Kidney glomerular epithelial cell (primary cell): Measurements from ENCODE around the gene SPDYE6.
A peak's percentile ranks its signal among the peaks of the same experiment; 100 is the strongest.
"Not testable (repeated sequence)": the region's sequence is repeated elsewhere in the genome, so short reads cannot be mapped to it uniquely, and the experiment has no call there.

ENCODE experiments used
- DNase-seq: peaks from one replicate; lab custom pipeline; 2025; lab: John Stamatoyannopoulos, UW

SPDYE6 gene

GRCh38 chr7:102363549-102364393 lies 7.5 kb upstream of the SPDYE6 start:
- DNase-seq = peak; percentile 97

GRCh38 chr7:102346983-102347382 lies 9.3 kb downstream of the SPDYE6 start:
- not testable (repeated sequence) for DNase-seq

DNA sequence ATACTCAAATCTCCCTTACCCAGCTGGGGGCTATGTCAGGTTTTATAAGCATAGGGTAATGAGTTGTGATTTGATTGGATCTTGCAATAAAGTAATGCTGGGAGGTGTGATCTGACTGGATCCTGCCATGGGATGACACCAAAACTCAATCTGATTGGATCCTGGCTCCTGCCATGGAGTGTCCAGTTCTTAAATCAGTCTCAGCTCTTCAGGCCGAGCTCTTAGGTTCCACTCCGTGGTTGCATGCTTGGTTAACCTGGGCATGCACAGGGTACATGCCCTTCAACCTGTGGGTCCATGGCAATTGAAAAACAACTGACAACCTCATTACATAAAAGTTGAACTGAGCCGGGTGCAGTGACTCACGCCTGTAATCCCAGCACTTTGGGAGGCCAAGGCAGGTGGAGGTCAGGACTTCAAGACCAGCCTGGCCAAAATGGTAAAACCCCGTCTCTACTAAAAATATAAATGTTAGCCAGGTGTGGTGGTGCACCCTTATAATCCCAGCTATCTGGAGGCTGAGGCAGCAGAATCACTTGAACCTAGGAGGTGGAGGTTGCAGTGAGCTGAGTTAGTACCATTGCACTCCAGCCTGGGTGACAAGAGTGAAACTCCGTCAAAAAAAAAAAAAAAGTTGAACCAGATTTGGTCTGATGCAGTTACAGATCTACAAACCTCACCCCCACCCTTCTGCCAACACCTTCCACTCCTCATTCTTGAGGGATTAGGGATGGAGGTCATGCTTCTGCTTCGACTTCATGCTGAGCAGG lies 15.5 kb downstream of the SPDYE6 start:
- not testable (repeated sequence) for DNase-seq

DNA sequence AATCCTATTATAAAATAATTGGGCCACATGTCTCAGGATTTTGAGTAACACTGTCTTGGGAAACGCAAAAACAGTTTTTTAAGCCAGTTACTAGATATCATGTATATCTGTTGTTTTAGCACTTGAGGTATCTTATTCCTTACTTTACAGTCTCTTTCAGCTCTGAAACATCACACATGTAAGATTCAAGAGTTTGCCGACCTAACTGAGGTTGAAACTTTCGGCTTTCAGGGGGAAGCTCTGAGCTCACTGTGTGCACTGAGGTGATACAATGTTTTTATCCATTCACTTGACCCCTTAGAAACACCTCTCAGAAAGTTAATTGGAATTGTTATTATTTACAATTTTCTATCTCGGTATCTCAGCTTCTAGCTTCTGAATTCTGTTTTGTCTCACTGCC lies 18.8 kb downstream of the SPDYE6 start:
- not testable (repeated sequence) for DNase-seq

GRCh38 chr7:102337002-102337401 lies 19.2 kb downstream of the SPDYE6 start:
- DNase-seq = not testable (repeated sequence)

GRCh38 chr7:102335574-102335973 lies 20.7 kb downstream of the SPDYE6 start:
- DNase-seq = not testable (repeated sequence)

GRCh38 chr7:102330666-102331460 lies 25.4 kb downstream of the SPDYE6 start:
- not testable (repeated sequence) for DNase-seq

GRCh38 chr7:102329366-102329765 lies 26.9 kb downstream of the SPDYE6 start:
- DNase-seq = not testable (repeated sequence)

GRCh38 chr7:102328863-102329262 lies 27.4 kb downstream of the SPDYE6 start:
- DNase-seq = not testable (repeated sequence)

DNA sequence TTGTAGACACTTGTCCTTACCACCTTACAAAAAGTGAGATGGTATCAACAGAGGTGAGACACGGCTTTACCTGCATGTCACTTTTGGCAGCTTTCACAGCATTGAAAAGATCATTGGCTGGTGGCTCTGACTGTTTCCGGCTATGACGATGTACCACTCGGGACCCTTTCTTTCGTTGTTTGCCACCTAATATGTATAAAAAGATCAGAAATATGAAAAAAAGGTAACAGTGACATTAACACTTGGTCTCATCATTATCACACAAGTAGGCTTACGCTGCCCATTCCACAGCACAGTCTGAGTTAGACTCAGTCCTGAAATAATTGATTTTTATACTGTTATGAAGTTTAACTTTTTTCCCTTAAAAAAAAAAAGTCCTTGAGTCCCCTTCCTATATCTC lies 29.1 kb downstream of the SPDYE6 start:
- not testable (repeated sequence) for DNase-seq

DNA sequence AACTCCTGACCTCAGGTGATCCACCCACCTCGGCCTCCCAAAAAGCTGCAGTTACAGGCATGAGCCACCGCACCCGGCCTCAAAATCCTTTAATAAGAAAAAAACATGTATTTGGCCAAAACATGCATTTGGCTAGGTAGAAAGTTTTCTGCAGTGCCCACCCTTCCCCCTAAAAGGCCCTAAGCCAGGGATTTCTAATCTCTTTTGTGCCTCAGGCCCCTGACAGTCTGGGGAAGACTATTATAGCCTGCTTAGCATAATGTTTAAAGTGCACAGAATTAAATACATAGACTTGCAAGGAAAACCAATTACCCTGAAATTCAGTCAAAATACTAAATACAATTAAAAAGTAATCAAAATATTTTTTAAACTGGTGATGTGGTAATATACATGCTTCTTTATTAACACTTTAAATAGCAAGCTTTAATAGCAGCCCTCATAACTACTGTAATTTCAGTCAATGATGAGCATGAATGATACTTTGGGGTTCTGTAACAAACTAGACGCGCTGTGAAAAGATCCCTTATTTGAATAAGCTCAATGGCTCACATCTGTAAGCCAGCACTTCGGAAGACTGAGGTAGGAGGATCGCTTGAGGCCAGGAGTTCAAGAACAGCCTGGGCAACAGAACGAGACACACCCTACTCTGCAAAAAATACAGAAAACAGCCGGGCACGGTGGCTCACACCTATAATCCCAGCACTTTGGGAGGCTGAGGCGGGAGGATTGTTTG lies 29.9 kb downstream of the SPDYE6 start:
- DNase-seq = no peak

DNA sequence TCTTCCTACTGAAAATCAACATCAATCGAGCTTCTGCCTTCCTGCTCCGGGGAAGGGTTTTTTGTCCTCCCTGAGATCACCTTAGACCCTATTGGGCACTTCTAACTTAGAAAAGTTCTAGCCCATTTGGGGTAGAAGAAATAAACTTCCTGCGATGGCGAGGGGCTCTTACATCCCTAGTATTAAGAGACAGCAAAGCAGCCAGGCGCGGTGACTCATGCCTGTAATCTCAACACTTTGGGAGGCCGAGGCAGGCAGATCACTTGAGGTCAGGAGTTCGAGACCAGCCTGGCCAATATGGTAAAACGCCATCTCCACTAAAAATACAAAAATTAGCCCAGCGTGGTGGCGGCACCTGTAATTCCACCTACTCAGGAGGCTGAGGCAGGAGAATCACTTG lies 31.1 kb downstream of the SPDYE6 start:
- not testable (repeated sequence) for DNase-seq

DNA sequence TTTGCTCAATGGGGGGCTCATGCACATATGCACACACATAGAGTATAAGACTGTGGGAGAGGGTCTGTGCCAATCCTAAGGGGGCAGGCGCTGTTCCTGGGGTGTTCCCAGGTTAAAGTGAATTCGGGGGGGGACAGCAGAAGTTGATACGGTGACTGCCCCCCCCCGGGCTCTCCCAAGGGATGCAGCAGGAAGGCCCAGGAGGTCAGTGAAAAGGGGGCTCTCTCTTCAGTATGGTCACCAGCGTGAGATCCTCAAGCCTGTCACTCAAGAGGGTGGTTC lies 32.4 kb downstream of the SPDYE6 start:
- DNase-seq = no peak

DNA sequence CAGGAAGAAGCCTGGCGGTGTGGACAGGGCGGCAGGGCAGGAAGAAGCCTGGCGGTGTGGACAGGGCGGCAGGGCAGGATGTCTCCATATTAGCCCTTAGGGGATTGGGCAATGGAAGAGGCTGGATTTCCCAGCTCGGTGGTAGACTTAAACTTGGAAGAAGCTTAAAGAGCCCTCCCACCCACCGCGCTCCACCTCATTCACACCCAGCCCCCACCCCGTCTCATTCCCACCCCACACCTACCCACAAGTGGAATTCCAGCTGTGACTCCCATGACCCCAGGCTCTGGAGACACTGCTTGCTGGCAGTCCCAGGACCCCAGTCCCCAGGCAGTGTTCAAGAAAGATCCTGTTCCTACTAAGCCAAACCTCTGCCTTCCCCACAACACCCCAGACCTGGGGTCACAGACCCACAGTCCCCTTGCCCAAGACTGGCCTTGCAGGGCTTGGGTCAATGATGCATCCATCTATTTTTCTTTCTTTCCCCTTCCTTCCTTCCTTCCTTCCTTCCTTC lies 34.0 kb downstream of the SPDYE6 start:
- DNase-seq = no peak

DNA sequence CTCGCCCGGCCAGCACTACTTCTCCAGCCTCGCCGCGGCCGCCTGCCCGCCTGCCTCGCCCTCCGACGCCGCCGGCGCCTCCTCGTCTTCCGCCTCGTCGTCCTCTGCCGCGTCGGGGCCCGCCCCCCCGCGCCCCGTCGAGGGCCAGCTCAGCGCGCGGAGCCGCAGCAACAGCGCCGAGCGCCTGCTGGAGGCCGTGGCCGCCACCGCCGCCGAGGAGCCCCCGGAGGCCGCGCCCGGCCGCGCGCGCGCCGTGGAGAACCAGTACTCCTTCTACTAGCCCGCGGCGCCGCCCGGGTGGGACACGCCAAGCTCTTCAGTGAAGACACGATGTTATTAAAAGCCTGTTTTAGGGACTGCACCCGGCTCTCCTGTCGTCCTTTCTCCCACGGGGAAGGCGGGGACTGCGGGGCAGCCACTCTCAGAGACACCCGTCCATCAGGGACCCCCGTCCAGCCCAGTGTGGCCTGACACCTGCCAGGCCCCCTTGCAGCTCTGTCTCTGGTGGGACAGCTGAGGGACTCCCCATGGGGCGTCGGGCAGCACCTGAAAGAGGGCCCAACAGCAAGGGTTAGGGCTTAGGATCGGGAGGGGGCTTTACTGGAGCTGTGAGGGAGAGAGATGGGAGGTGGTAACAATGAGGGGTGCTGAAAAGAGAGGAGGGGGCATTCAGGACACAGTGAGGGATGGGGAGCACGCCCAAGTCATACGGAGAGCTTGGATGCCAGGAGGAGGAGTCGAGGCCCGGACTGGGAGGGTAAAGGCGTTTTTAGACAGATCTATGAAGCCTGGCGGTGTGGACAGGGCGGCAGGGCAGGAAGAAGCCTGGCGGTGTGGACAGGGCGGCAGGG lies 34.7 kb downstream of the SPDYE6 start:
- DNase-seq = no peak

- no peak for DNase-seq
Observed at GRCh38 chr7:102320601-102321350, 35.5 kb downstream of the SPDYE6 start.

- DNase-seq = no peak
Observed at GRCh38 chr7:102320181-102320580, 36.1 kb downstream of the SPDYE6 start.

- DNase-seq = no peak
Observed at GRCh38 chr7:102319671-102320070, 36.6 kb downstream of the SPDYE6 start.

- DNase-seq = no peak
Observed at GRCh38 chr7:102318482-102318971, 37.7 kb downstream of the SPDYE6 start.
